Measurements from ENCODE around the gene CACNB4.

Gene CACNB4

GRCh38 chr2:152058655-152059054 is 40.2 kb downstream of the CACNB4 start:
- TF ChIP-seq CTCF (IDR thresholded peaks at IDR 0.05; ENCODE audit: low read depth, low read length, missing control alignments) = no peak
- no peak for DNase-seq (ENCODE audit: low read depth)
- no peak overlapping the region for H3K4me3 ChIP-seq (ENCODE audit: low read depth, low read length)

GRCh38 chr2:152056418-152056817 is 42.4 kb downstream of the CACNB4 start:
- no peak for DNase-seq (ENCODE audit: low read depth)
- TF ChIP-seq CTCF (IDR thresholded peaks at IDR 0.05; ENCODE audit: low read depth, low read length, missing control alignments) = no peak

GRCh38 chr2:152055366-152056108 is 43.3 kb downstream of the CACNB4 start:
- TF ChIP-seq CTCF (IDR thresholded peaks at IDR 0.05; ENCODE audit: low read depth, low read length, missing control alignments) = no peak
- no peak for DNase-seq (ENCODE audit: low read depth)
- H3K4me3 ChIP-seq (ENCODE audit: low read depth, low read length) = no peak overlapping the region

More at GRCh38 chr2:152056418-152056817, 42.4 kb downstream of the CACNB4 start:
- no peak overlapping the region for H3K4me3 ChIP-seq (ENCODE audit: low read depth, low read length)

- DNase-seq (ENCODE audit: low read depth) = no peak
- no peak overlapping the region for H3K4me3 ChIP-seq (ENCODE audit: low read depth, low read length)
- TF ChIP-seq CTCF (IDR thresholded peaks at IDR 0.05; ENCODE audit: low read depth, low read length, missing control alignments) = no peak
Observed at GRCh38 chr2:152054593-152054992, 44.3 kb downstream of the CACNB4 start.

GRCh38 chr2:152051436-152051835 is 47.4 kb downstream of the CACNB4 start:
- no peak for TF ChIP-seq CTCF (IDR thresholded peaks at IDR 0.05; ENCODE audit: low read depth, low read length, missing control alignments)
- no peak for DNase-seq (ENCODE audit: low read depth)
- no peak overlapping the region for H3K4me3 ChIP-seq (ENCODE audit: low read depth, low read length)

GRCh38 chr2:152050915-152051314 is 47.9 kb downstream of the CACNB4 start:
- TF ChIP-seq CTCF (IDR thresholded peaks at IDR 0.05; ENCODE audit: low read depth, low read length, missing control alignments) = no peak
- DNase-seq (ENCODE audit: low read depth) = no peak
- H3K4me3 ChIP-seq (ENCODE audit: low read depth, low read length) = no peak overlapping the region

GRCh38 chr2:152050341-152050740 is 48.5 kb downstream of the CACNB4 start:
- DNase-seq (ENCODE audit: low read depth) = no peak
- H3K4me3 ChIP-seq (ENCODE audit: low read depth, low read length) = no peak overlapping the region
- TF ChIP-seq CTCF (IDR thresholded peaks at IDR 0.05; ENCODE audit: low read depth, low read length, missing control alignments) = no peak

Data from GM12864 (cell line).